HG03460 (cell line): ENCODE measurements around the gene LIMA1.
"Not testable (repeated sequence)": the region's sequence is repeated elsewhere in the genome, so short reads cannot be mapped to it uniquely, and the experiment has no call there.

ENCODE experiments used
- ATAC-seq: cut with Tn5 transposase; IDR thresholded peaks from one replicate; pipeline ENCODE4 v1.9.1; 2021; ENCODE audit not compliant: unreplicated experiment

LIMA1 gene

DNA sequence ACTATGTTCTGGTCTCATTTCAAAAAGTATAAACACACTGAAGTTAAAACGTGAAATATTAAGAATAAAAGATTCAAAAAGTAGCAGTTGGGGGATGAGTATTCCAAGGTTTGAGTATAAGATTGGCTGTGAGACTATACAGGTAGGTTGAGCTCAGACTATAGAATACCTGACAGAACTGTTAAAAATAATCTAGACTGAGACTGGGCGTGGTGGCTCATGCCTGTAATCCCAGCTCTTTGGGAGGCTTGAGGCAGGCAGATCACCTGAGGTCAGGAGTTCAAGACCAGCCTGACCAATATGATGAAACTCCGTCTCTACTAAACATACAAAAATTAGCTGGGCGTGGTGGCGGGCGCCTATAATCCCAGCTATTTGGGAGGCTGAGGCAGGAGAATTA, 64.3 kb downstream of the LIMA1 start:
- not testable (repeated sequence) for ATAC-seq

GRCh38 chr12:50218386-50218785, 64.9 kb downstream of the LIMA1 start:
- no peak for ATAC-seq

- no peak for ATAC-seq
Measured at GRCh38 chr12:50217202-50217601, 66.1 kb downstream of the LIMA1 start.

- no peak for ATAC-seq
Measured at GRCh38 chr12:50215033-50215432, 68.3 kb downstream of the LIMA1 start.

DNA sequence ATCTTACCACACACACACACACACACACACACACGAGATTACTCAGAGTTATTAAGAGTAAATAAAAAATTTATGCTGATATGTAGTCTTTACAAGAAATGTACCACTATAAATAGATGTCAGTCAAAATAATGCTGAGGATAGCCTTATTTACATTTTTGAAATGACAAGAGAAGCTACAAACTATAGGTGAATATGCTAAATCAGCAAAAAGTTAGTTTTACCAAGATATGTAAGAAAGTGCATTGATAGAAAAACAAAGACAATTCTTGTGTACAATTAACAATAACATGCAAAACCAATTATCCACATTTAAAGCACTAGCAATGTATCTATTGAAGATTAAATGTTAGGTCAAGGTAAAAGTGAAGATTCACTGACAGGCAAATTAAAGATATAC, 69.3 kb downstream of the LIMA1 start:
- no peak for ATAC-seq

DNA sequence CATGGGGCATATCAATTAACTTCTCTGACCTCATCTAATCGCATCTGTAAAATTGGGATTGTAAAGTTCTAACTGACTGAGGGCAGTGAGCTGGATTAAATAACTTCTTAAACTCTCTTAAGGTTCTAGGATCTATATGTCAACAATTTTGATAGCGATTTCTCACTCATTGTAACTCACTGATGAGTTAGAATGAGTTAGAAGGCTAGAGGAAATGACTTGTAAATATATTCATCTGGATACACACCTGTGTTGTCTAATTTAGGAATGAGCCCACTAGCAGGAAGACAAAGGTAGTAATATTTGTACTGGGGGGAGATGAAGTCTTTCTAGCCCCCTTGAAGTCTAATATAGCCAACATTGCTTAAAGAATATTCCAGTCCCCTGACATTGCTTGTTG, 69.9 kb downstream of the LIMA1 start:
- no peak for ATAC-seq

GRCh38 chr12:50212071-50212467, 71.3 kb downstream of the LIMA1 start:
- ATAC-seq, result no peak

DNA sequence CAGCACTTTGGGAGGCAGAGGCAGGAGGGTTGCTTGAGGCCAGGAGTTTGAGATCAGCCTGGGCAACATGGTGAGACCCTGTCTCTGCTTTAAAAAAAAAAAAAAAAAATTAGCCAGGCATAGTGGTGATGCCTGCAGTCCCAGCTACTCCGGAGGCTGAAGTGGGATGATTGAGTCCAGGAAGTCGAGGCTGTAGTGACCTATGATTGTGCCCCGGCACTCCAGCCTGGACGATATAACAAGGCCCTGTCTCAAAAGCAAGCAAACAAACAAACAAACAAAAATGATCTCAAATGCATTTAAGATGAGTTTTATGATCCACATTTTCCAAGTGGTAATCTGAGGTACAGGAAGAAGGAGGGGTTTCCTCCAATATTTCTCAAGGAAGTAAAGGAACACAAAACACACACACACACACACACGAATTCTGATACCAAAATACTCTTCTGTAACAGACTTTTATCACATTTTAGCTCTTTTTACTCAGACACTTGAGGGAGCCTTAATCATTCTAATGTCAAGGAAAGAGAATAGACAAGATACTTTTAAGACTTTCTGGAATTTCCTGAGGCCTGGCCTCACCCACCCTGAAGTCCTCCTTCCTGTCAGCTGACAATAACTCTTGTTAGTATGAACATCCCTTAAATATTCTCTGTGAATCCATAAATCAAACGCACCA, 71.8 kb downstream of the LIMA1 start:
- no peak for ATAC-seq

DNA sequence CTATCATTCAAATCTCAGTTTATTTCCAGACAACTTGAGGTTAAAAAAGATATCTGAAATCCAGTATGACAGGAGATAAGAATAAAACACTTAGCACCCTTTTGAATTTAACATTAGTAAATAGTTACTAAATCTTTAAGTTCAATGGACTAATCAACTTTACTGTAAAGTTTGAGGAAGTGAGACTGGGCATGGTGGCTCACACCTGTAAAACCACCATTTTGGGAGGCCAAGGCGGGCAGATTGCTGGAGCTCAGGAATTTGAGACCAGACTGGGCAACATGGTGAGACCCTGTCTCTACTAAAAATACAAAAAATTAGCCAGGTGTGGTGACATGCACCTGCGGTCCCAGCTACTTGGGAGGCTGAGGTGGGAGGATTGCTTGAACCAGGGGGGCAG, 75.9 kb downstream of the LIMA1 start:
- no peak for ATAC-seq

- ATAC-seq, result no peak
Measured at GRCh38 chr12:50205648-50206047, 77.7 kb downstream of the LIMA1 start.

DNA sequence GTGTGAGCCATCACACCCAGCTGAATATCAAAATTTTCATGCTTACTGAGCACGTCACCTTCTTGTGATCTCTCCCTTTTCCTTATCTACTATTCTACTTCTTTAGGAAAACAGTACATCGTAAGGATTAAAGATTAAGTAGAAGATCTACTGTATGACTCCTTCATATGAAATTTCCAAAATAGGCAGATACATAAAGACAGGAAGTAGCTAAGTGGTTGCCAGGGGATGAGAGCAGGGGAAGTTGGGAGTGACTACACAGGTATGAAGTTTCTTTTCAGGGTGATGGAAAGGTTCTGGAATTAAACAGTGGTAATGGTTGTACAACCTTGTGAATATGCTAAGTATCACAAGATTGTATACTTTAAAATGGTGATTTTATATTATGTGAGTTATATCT, 79.6 kb downstream of the LIMA1 start:
- ATAC-seq, result no peak

- ATAC-seq, result no peak
Measured at GRCh38 chr12:50201987-50202521, 81.3 kb downstream of the LIMA1 start.

DNA sequence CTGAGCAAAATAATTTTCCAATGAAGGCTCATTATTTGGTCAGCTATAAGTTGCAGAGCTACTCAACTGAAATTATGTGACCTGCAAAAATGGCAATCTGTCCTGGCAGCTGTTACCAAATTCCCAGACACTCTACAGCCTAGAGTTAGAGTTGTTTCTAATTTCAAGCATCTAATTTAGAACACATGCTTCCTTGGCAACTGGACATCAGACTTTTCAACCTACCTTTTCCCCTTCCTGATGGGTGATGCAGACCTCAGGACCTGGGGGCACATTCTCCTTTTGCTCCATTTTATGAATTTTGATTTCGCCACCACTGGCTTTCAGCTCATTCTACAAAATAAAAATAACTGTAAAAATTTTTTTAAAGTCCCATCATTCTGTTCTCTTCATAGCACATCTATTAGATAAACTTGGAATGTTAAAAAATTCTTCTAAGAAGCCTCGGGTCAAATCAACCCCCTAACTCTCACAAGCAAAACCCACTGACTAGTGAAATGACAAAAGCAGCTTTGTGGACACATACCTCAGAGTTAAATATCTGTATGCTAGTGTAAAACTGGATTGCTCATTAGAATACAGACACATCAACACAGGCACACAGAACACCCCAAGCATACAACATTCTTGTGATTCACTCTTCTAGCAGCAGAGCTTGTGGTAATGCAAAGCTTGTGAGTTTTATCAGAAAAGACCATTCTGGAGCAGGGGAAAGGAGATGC, 82.6 kb downstream of the LIMA1 start:
- ATAC-seq, result no peak

DNA sequence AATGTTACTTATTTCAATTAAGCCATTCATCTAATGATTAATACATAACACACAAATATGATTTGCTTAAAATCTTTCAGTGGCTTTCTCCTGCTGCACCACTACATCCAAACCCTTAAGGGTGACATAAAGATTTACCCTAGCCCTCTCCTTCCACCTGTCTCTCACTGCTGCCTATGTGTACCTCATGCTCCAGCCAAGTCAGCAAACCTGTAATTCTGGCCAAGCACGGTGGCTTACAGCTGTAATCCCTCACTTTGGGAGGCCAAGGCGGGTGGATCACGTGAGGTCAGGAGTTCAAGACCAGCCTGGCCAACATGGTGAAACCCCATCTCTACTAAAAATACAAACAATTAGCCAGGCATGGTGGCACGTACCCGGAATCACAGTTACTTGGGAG, 84.5 kb downstream of the LIMA1 start:
- no peak for ATAC-seq

DNA sequence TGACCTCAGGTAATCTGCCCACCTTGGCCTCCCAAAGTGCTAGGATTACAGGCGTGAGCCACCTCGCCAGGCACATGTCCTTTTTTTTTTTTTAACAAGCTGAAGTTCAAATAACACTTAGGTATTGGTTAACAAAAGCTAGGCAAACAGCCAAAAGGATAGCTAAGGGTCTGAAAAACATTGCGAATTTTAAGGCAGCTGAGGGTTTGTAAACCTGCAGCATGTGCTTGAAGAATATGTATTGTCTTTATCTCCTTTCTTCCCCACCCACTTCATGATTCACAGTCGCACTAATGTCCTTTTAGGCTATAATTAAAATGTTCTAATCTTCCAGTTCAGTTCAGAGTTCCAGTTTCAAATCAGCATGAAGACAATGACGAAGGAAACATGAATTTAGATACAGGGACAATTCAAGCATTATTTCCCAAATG, 86.0 kb downstream of the LIMA1 start:
- no peak for ATAC-seq

DNA sequence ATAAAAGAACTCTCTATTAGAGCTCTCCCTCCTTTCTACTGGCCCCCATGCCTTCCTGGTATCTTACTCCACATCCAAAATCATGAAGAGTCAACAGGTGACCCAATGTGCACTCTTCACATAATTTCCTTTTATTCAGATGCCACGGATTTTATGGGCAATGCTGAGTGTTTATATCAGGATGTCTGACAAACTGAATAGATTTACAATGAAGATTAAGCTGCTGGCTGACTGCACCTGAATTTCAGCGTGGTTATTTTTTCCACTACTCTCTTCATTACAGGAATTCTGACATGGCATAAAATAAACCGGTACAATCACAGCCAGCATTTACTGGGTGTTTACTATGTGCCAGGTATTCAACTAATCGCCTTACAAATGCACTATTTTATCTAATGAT, 86.8 kb downstream of the LIMA1 start:
- no peak for ATAC-seq

DNA sequence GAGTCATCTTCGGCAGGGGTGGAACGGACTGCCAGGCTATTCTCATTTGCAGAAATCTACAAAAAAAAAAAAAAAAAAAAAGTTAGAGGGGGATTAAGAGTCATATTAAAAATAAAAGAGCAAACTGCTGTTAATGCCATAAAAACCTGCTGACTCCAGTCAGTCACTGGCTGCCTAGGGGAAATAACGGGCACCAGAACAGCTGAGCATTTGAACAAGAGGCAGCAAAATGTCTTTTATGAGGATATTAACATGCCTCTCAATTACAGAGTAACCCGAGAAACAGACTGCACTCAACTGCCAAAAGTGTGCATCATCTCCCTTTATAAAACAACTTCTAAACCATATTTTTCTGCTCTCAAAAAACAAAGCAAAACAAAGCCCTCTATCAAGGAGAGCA, 87.5 kb downstream of the LIMA1 start:
- no peak for ATAC-seq

GRCh38 chr12:50192908-50193307, 90.4 kb downstream of the LIMA1 start:
- ATAC-seq, result no peak

- no peak for ATAC-seq
Measured at GRCh38 chr12:50192236-50192635, 91.1 kb downstream of the LIMA1 start.

DNA sequence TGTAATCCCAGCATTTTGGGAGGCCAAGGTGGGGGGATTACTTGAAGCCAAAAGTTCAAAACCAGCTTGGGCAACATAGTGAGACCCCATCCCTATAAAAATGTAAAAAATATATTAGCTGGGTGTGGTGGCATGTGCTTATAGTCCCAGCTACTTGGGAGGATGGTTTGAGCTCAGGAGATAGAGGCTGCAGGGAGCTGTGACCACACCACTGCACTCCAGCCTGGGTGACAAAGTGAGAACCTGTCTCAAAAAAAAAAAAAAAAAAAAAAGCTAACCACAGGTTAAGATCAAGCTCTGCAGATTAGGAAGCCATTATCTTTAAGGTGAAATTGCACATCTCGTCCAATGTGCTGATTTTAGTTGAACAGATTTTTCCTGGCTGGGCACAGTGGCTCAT, 92.5 kb downstream of the LIMA1 start:
- ATAC-seq, result no peak

DNA sequence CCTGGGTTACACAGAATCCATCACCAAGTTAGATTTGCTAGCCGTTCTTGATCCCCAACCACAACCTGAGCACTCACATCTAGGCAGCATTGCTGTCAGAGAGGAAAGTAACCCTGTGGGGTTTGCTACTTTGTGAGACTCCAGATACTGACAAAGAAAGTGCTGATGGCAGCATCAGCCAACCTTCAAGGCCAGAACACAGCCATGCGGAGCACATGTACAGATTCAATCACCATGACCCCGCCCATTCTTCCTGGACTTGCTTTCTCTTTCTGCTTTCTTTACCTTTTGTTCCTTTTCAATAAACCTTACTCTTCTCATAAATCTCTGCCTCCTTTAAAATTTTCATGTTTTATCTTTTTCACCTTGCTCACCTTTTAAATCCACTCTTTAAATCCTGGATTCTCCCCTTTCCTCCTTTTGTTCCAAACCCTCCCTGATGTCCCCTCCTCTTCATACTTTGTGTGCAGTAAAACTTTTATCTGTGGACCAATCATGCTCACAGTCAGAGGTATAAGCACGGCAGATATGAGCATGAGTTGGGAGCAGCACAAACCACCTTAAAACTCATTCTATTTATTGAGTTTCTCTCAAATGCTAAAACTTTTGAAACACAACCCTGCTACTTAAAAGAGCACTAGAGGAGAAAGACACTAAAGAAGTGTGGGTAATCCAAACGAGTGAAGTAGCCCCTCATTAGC, 94.3 kb downstream of the LIMA1 start:
- no peak for ATAC-seq

- ATAC-seq, result no peak
Measured at GRCh38 chr12:50188241-50188781, 95.0 kb downstream of the LIMA1 start.
